Measurements from ENCODE around the gene HORMAD2.
"Not testable (repeated sequence)": the region's sequence is repeated elsewhere in the genome, so short reads cannot be mapped to it uniquely, and the experiment has no call there.

The HORMAD2 gene

GRCh38 chr22:30212996-30213441 lies 132.8 kb downstream of the HORMAD2 start:
- DNase-seq, result peak; percentile 60 to 84

DNA sequence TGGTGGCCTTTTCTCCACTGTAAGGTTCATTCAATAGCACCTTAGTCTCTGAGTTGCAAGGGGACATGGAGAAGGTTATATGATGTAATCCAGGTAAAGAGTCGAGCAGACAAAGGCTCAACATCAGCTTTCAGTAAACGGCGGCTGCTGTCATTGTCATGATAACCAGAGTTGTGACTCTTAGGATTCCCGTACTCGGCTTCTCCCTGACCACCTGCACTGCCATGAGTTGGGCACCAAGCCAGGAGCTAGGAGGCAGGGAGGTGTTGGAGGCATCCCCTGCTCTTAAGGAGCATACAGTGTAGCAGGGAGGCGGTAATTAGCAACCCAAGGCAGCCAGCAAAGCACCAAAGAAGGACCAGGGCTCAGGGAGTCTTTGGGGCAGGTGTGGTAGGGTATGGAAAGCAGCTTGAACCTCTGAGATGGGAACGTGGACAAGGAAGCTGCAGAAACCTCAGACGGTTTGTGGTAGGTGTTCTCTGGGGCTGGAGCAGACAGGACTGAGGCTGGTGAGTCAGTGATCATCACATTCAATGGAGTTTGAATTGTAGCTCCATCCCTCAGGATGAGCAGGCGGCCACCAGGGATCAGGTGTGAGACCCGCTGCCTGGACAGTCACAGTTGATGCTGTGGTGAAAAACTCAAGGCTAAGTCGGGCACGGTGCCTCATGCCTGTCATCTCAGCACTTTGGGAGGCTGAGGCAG lies 134.6 kb downstream of the HORMAD2 start:
- DNase-seq, result no peak

DNA sequence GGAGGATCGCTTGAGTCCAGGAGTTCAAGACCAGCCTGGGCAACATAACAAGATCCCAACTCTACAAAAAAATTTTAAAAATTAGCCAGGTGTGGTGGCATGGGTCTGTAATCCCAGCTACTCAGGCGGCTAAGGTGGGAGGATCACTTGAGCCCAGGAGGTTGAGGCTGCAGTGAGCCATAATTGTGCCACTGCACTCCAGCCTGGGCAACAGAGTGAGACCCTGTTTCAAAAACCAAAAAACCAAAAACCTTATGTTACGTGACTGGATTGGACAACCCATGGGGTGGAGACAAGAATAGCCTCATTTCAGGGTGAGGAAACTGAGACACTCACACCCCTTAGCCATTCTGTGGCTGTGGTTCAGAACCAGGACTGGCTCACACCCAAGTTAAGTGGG lies 136.0 kb downstream of the HORMAD2 start:
- DNase-seq, result not testable (repeated sequence)

DNA sequence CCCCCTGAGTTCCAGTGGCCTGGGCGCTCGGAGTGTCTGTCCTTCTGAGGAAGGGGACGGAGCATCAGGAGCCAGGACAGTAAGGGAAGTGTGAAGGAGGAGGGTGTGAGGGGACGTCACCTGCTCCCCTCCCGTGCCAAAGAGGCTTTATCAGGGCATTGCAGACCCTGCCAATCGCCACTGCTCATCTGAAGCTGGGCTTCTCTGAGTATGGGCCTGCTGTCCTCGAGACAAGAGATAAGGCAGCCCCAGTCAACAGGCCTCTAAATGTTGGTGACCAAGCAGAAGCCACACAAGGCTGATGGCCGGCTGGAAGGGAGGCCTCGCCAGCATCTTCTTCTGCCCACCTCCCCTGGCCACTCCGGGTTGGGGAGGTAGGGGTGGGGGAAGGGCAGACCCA lies 136.4 kb downstream of the HORMAD2 start:
- DNase-seq, result no peak

DNA sequence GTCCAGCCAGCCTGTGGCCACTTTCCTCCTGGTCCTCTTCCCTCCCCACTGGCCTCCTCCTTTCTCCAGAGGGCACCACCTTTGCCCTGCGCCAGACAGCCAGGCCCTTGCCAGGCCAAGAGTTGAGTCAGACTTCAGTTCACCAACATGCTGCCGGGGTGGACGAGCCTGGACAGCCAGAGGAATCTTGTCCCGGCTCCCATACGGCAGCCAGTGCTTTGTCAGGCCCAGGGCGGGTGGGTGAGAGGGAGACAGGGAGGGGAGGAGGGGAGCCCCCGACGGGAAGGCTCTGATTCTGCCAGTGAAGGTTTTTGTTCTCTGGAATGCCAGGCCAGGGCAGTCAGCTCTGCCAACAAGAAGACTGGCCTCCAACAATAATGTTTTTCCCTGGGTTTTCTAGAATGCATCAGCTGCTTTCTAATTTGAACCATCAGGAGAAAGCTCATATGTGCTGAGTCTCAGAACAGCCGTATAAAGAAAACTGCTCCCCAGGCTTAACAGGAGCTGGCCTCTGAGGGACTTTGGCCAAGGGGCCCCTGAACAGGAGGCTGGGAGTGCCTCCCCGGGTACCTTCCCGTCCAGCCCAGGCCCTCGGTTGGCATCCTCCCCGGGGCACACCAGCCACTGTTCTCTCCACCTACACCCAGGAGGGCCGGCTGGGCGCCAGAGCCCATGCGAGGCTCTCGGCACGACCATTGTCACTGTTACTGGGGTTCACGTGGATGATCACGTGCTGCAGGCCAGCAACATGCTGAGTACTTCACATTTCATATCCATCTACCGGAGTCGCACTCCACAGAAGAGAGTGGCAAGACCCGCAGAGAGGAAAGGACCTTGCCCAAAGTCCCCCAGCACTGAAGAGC lies 137.7 kb downstream of the HORMAD2 start:
- no peak for DNase-seq

- no peak for DNase-seq
Observed at GRCh38 chr22:30219049-30219654, 138.9 kb downstream of the HORMAD2 start.

- no peak for DNase-seq
Observed at GRCh38 chr22:30219668-30220278, 139.5 kb downstream of the HORMAD2 start.

DNA sequence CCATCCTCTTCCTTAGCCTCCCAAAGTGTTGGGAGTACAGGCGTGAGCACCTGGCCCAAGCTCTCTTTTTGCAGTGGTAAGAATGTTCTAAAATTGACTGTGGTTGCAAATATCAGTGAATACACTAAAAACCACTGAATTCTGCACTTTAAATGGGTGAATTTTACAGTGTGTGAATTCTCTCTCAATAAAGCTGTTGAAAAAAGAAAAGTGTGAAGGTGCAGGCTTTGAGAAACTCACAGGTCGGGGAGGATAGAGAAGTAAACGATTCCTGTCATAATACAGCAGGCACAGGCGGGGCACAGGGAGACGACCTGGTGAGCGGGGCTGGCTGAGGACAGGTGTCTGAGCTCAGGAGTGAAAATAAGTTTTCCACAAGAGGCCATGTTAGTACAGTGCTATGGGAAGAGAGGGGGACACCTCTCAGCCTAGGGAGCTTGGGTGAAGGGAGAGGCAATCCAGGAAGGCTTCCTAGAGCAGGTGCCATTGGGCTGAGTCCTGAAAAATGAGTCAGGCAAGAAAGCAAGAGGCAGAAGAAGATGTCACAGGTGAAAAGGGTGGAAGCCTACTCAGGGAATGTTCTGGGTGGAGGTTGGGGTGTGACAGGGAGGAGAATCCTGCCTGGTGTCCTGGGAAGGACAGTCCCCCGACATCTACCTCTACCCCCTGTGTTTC lies 140.2 kb downstream of the HORMAD2 start:
- no peak for DNase-seq

GRCh38 chr22:30221121-30221992 lies 141.1 kb downstream of the HORMAD2 start:
- DNase-seq, result no peak

DNA sequence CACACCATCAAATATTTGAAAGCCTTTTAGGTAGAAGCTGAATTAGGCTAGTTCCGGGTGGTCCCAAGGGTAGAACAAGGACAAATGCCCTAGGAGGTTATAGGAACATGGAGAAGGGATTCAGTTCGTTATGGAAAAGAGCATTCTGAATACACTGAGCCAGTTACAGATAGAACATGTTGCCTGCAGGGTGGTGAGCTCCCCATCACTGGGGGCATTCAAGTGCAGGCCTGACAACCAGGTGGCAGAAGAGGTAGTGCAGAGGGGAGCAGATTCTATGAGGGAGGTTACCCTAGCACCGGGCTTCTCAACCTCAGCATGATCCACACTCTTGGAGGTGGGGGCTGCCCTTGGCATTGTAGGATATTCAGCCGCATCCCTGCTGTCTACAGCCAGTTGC lies 142.1 kb downstream of the HORMAD2 start:
- DNase-seq, result no peak

DNA sequence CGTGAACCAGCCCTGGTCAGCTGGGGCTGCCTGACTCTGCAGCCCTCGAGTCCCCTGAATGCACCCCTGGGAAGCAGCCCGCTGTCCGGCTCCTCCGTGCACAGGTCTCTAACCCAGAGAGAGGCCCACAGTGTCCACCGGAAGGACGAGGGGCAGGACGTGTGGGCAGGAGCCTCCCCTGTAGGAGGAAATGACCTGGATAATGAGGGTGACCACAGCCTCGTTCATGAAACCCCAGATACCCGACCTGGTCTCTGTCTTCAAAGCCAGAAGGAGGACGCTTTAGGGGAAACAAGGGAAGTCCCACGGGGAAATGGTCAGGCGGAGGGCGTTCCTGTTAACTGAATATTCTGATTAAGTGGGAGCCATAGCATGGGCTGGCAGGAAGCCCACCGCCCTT lies 143.0 kb downstream of the HORMAD2 start:
- DNase-seq, result no peak

GRCh38 chr22:30224161-30224857 lies 144.0 kb downstream of the HORMAD2 start:
- DNase-seq, result no peak

DNA sequence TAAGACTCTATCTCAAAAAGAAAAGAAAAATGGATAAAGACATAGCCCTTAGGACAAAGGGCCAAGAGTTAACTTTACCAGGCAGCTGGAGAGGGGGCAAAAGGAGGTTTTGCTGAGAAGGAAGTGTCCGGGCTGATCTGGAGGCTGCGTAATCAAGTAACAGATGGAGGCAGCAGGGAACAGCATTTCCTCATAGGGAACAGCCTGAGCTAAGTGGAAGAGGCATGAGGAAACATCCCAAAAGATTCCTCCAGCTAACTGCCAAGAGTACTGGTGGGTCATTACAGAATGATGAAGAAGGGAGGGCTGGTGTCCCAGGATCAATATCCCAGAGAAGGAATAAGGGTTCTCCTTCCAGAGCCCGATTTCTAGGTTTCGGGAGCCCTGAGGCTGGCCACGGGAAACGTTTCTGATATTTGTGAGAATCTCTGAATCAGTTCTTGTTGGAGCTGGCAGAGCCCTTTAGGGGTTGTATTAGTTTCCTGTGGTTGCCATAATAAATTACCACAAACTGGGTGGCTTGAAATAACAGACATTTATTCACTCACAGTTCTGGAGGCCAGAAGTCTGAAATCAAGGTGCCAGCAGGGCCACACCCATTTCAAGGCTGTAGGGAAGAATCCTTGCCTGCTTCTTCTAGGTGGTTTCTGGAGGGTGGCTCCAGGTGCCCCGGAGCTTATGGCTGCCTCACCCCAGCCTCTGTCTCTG lies 145.1 kb downstream of the HORMAD2 start:
- DNase-seq, result no peak

- no peak for DNase-seq
Observed at GRCh38 chr22:30226192-30226832, 146.0 kb downstream of the HORMAD2 start.
